Caco-2 (cell line): Measurements from ENCODE around the gene PRICKLE4. TPM values are rescaled to one million over a fixed set of nuclear protein-coding genes. Genes with fewer than 3 reads are reported as not detected.

Source experiments
- BruUV-seq: library from RNA; stranded (reverse); fragments of 400-500 nt; replicated peaks from 2 replicates; lab custom pipeline; 2021; lab: Mats Ljungman, UMichigan
- CTCF ChIA-PET: fragments of 300-600 bp; sonication (Branson Sonifier 250); formaldehyde crosslinking; loops from one replicate; lab custom pipeline; 2022; ENCODE audit warnings: antibody characterized with exemption; lab: Charles Lee
- POLR2A ChIA-PET: fragments of 300-600 bp; sonication (Branson Sonifier 250); formaldehyde crosslinking; loops from one replicate; lab custom pipeline; 2022; ENCODE audit warnings: antibody characterized with exemption; lab: Charles Lee
- DNase-seq, 2 experiments: peaks; one replicate each; pipeline versions ENCODE4 v3.0.0 to v3.0.0-alpha.2; 2020 to 2022
- H3K27me3 ChIP-seq: replicated peaks from 2 replicates; pipeline ENCODE4 v1.6.0; 2011; ENCODE audit warnings: low read length; ENCODE audit not compliant: control insufficient read depth, insufficient read depth
- H3K36me3 ChIP-seq: 2 replicates; pipeline ENCODE4 v1.5.1; 2011; ENCODE audit warnings: low read length; ENCODE audit not compliant: control insufficient read depth, insufficient read depth
- H3K4me1 ChIP-seq: fragments of 250-450 bp; sonication (Bioruptor Pico); 2 replicates; pipeline ENCODE4 v1.5.1; 2020; ENCODE audit warnings: mild to moderate bottlenecking
- H3K4me3 ChIP-seq: 2 replicates; pipeline ENCODE4 v1.5.1; 2011; ENCODE audit warnings: low read depth, mild to moderate bottlenecking, control low read depth, low read length
- H3K9me3 ChIP-seq: fragments of 250-450 bp; sonication (Bioruptor Pico); 2 replicates; pipeline ENCODE4 v1.5.1; 2020; ENCODE audit warnings: mild to moderate bottlenecking, moderate library complexity
- H3K27ac Mint-ChIP-seq: one replicate; pipeline ENCODE4 v1.8.0; 2022; ENCODE audit warnings: mixed read lengths; ENCODE audit not compliant: unreplicated experiment
- H3K27me3 Mint-ChIP-seq: one replicate; pipeline ENCODE4 v1.8.0; 2022; ENCODE audit warnings: mixed read lengths; ENCODE audit not compliant: insufficient read depth, unreplicated experiment
- H3K36me3 Mint-ChIP-seq: one replicate; pipeline ENCODE4 v1.8.0; 2022; ENCODE audit warnings: mild to moderate bottlenecking, mixed read lengths; ENCODE audit not compliant: insufficient read depth, unreplicated experiment
- H3K4me1 Mint-ChIP-seq: one replicate; pipeline ENCODE4 v1.8.0; 2022; ENCODE audit warnings: low read depth, mixed read lengths; ENCODE audit not compliant: unreplicated experiment
- H3K4me3 Mint-ChIP-seq: one replicate; pipeline ENCODE4 v1.8.0; 2022; ENCODE audit warnings: mild to moderate bottlenecking, moderate library complexity, mixed read lengths; ENCODE audit not compliant: unreplicated experiment
- H3K9me3 Mint-ChIP-seq: one replicate; pipeline ENCODE4 v1.8.0; 2022; ENCODE audit warnings: mixed read lengths; ENCODE audit not compliant: unreplicated experiment
- intact Hi-C: fragments of 100-400 bp; cut with micrococcal nuclease; formaldehyde crosslinking; loops from one replicate; pipeline ENCODE4 v1.10.0; 2022; ENCODE audit not compliant: unreplicated experiment
- total RNA-seq: library from RNA; stranded (reverse); gene quantifications from 2 replicates; pipeline ENCODE4 v1.2.3, GENCODE V29; 2022
- TF ChIP-seq, protein P1 (sequence below), 2 experiments: fragments of 200-600 bp in 1 of 2; IDR thresholded peaks; 1 replicate in 1 of 2; 2 replicates in 1 of 2; pipeline versions ENCODE4 v1.5.1 to v1.8.0; 2011 to 2022; ENCODE audit warnings: antibody characterized with exemption in 1 of 2, control low read depth in 1 of 2, inconsistent platforms in 1 of 2, low read depth in 1 of 2, low read length in 1 of 2, mild to moderate bottlenecking in 1 of 2, moderate library complexity in 1 of 2; ENCODE audit not compliant: insufficient read depth in 1 of 2, severe bottlenecking in 1 of 2, unreplicated experiment in 1 of 2

Gene PRICKLE4
- total RNA-seq, 1 experiment from 2014 or later: 2.8 TPM

DNA sequence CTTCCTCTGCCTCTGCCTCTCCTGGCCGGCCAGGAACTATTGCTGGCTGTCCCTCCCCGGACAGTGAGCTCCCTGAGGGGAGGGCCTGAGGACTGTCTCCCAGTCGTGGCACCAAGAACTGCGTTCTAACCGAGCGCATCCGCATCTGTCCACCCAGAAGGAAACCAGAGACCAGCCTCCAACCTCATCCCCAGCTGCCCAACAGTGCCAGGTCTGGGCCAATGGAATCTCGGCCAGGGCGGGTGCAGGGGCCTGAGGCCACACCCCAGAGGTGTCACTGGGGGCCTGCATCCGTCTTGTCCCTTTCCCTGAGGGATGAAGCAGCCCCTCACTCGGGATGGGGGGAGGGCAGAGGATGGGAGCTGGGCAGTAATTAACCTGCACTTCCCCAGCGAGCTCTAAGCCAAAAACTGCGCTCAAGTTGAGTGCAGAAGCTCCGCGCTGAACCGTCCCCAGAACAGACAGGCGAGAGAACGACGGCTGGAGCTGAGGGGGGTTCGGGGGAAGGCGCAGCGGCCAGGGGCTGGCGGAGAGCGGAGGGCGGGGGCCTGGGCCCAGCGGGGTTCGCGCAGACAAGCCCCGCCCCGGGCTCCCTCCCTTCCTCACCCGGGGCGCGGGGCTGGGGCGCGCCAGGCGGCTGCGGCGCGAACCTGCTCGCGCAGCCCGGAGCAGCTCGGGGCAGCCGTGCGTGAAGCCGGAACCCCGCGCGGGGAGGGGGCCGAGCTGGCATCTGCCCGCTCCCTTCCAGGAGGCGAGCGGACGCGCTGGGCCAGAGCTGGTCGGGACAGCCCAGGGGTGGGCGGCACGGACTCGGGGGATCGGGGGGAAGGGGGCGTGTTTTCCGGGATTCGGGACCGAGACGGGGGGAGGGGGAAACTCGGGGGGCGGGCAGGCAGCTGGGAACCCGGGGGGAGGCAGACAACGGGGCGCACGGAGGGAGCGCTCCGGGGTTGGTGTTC, 46.6 kb upstream of the PRICKLE4 start:
- H3K27me3 ChIP-seq: no peaks in the 10 kb centered on the region
- H3K36me3 ChIP-seq: no peaks in the 10 kb centered on the region
- CTCF ChIA-PET: interaction anchor here (0.6 to 3.2 kb wide), 12 partner anchors 12 to 428 kb away, joined by 3 to 23 read pairs (median 4); partner anchors contain the start of genes FRS3 and TOMM6
- Mint-ChIP-seq H3K27me3 (no peaks in the 10 kb centered on the region), H3K9me3 (no peaks in the 10 kb centered on the region), H3K4me1 (peaks cover 10% of the 10 kb centered on the region), H3K27ac (peak overlapping the region; percentile 32), H3K36me3 (no peaks in the 10 kb centered on the region), H3K4me3 (peak overlapping the region; percentile 75)
- no peaks in the 10 kb centered on the region for H3K9me3 ChIP-seq
- POLR2A ChIA-PET: interaction anchor here (0.5 to 1.9 kb wide), 6 partner anchors 45 to 838 kb away, joined by 3 to 10 read pairs (median 8); partner anchors contain the start of gene TOMM6
- peak overlapping the region; percentile 62 for H3K4me3 ChIP-seq
- no TSS peak for BruUV-seq
- peaks cover 21% of the 10 kb centered on the region for H3K4me1 ChIP-seq
- TF ChIP-seq, protein P1, sequence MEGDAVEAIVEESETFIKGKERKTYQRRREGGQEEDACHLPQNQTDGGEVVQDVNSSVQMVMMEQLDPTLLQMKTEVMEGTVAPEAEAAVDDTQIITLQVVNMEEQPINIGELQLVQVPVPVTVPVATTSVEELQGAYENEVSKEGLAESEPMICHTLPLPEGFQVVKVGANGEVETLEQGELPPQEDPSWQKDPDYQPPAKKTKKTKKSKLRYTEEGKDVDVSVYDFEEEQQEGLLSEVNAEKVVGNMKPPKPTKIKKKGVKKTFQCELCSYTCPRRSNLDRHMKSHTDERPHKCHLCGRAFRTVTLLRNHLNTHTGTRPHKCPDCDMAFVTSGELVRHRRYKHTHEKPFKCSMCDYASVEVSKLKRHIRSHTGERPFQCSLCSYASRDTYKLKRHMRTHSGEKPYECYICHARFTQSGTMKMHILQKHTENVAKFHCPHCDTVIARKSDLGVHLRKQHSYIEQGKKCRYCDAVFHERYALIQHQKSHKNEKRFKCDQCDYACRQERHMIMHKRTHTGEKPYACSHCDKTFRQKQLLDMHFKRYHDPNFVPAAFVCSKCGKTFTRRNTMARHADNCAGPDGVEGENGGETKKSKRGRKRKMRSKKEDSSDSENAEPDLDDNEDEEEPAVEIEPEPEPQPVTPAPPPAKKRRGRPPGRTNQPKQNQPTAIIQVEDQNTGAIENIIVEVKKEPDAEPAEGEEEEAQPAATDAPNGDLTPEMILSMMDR (IDR thresholded peaks at IDR 0.05; ENCODE audit: insufficient read depth in 1 of 2, low read depth in 1 of 2, low read length in 1 of 2, severe bottlenecking in 1 of 2, unreplicated experiment in 1 of 2): no peak
- peak; percentile 57 to 67 for DNase-seq
- intact Hi-C loops: loop anchor here (2.0 kb wide), 1 partner anchor 311 kb away; no protein-coding TSS in a partner anchor

DNA sequence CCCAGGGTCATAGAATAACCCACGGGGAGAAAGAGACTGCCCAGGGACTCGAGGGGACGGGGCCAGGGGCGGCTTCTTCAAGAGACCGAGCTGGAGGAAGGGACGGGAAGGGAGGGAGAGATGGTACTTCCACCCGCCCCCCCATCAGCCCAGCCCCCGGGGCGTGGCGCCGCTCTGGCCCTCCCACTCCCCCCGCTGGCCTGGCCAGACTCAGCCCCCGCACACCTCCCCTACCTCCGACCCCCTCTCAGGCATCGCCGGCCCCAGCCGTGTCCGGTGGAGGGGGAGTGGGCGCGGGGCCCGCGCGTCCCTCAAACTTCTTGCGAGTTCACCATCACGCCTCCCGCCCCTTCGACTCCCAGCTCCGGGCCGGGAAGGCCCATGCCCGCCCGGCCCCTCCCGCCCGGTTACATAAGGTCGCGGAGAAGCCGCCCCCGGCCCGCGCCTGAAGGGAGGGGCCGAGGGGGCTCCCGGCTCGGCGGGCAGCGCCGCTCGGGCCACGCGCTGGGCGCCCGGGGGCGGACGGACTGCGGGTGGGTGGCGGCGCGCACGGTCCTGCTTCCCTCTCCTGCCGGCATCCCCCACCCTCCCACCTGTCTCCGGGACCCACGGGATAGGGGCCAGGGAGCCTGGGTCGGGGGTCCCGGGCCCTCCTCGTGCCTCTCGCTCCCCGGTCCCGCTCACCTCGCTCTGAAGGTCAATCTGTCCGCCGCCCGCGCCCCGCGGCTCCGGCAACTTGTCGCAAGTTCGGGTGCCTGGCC, 45.7 kb upstream of the PRICKLE4 start:
- H3K4me1 ChIP-seq: peaks cover 30% of the 10 kb centered on the region
- no peaks in the 10 kb centered on the region for H3K36me3 ChIP-seq
- intact Hi-C loops: loop anchor here (1.0 to 2.0 kb wide), 2 partner anchors 41 to 310 kb away; no protein-coding TSS in a partner anchor
- CTCF ChIA-PET: interaction anchor here (0.6 to 3.2 kb wide), 8 partner anchors 13 to 429 kb away, joined by 4 to 23 read pairs (median 5); partner anchors contain the start of gene TOMM6
- TF ChIP-seq, protein P1 (IDR thresholded peaks at IDR 0.05; ENCODE audit: insufficient read depth in 1 of 2, low read depth in 1 of 2, low read length in 1 of 2, severe bottlenecking in 1 of 2, unreplicated experiment in 1 of 2): no peak
- BruUV-seq: no TSS peak
- POLR2A ChIA-PET: interaction anchor here (0.6 to 1.9 kb wide), 3 partner anchors 50 to 1011 kb away, joined by 3 to 9 read pairs (median 7); partner anchors contain the start of gene TOMM6
- Mint-ChIP-seq H3K9me3 (no peaks in the 10 kb centered on the region), H3K27me3 (no peaks in the 10 kb centered on the region), H3K4me3 (peak overlapping the region; percentile 75), H3K4me1 (peaks cover 15% of the 10 kb centered on the region), H3K27ac (no peak overlapping the region), H3K36me3 (no peaks in the 10 kb centered on the region)
- H3K27me3 ChIP-seq: no peaks in the 10 kb centered on the region
- H3K9me3 ChIP-seq: no peaks in the 10 kb centered on the region
- peak; percentile 72 to 77 for DNase-seq
- H3K4me3 ChIP-seq: peak overlapping the region; percentile 62
